H9 (cell line): Measurements from ENCODE around the gene PRODH2. TPM values are rescaled to one million over a fixed set of nuclear protein-coding genes. Genes with fewer than 3 reads are reported as not detected.

Source experiments
- DNase-seq: peaks from one replicate; pipeline ENCODE4 v3.0.0-alpha.2; 2017
- H2AFZ ChIP-seq: one replicate; pipeline ENCODE4 v1.6.1; 2013; ENCODE audit warnings: mild to moderate bottlenecking, low read length, control low read depth, moderate library complexity
- H2AK5ac ChIP-seq: 2 replicates; pipeline ENCODE4 v1.6.1; 2013; ENCODE audit warnings: low read length, control low read depth, mixed read lengths; ENCODE audit not compliant: insufficient read length
- H2BK120ac ChIP-seq: one replicate; pipeline ENCODE4 v1.6.1; 2013; ENCODE audit warnings: low read depth, mild to moderate bottlenecking, low read length, control low read depth, inconsistent platforms; ENCODE audit not compliant: poor library complexity, severe bottlenecking
- H2BK12ac ChIP-seq: 2 replicates; pipeline ENCODE4 v1.6.1; 2013; ENCODE audit warnings: low read length, control low read depth, mixed read lengths, low read depth; ENCODE audit not compliant: insufficient read length
- H2BK15ac ChIP-seq: 2 replicates; pipeline ENCODE4 v1.6.1; 2013; ENCODE audit warnings: low read depth, low read length, control low read depth
- H2BK20ac ChIP-seq: one replicate; pipeline ENCODE4 v1.6.1; 2013; ENCODE audit warnings: low read depth, mild to moderate bottlenecking, low read length, control low read depth, inconsistent platforms; ENCODE audit not compliant: poor library complexity, severe bottlenecking
- H2BK5ac ChIP-seq: 2 replicates; pipeline ENCODE4 v1.6.1; 2013; ENCODE audit warnings: low read length, control low read depth, mixed read lengths; ENCODE audit not compliant: insufficient read length
- H3K14ac ChIP-seq: 2 replicates; pipeline ENCODE4 v1.6.1; 2013; ENCODE audit warnings: low read length, control low read depth; ENCODE audit not compliant: insufficient read depth
- H3K18ac ChIP-seq: 2 replicates; pipeline ENCODE4 v1.6.1; 2013; ENCODE audit warnings: low read depth, mild to moderate bottlenecking, mixed read lengths, low read length, control low read depth; ENCODE audit not compliant: insufficient read length
- H3K23ac ChIP-seq: 2 replicates; pipeline ENCODE4 v1.6.1; 2013; ENCODE audit warnings: low read length, control low read depth, mixed read lengths, low read depth; ENCODE audit not compliant: insufficient read length
- H3K23me2 ChIP-seq: 2 replicates; pipeline ENCODE4 v1.6.1; 2013; ENCODE audit warnings: low read depth, mild to moderate bottlenecking, mixed read lengths, low read length, control low read depth; ENCODE audit not compliant: insufficient read length, poor library complexity, severe bottlenecking
- H3K27ac ChIP-seq: 2 replicates; pipeline ENCODE4 v1.5.1; 2013; ENCODE audit warnings: low read length, control low read depth, mixed read lengths, low read depth; ENCODE audit not compliant: insufficient read length
- H3K27me3 ChIP-seq: 2 replicates; pipeline ENCODE4 v1.6.1; 2013; ENCODE audit warnings: low read length, control low read depth, inconsistent platforms; ENCODE audit not compliant: insufficient read depth
- H3K4ac ChIP-seq: 2 replicates; pipeline ENCODE4 v1.6.1; 2013; ENCODE audit warnings: low read depth, mild to moderate bottlenecking, control low read depth, inconsistent platforms, low read length, moderate library complexity
- H3K4me1 ChIP-seq: 2 replicates; pipeline ENCODE4 v1.6.1; 2013; ENCODE audit warnings: low read length, control low read depth, inconsistent platforms; ENCODE audit not compliant: insufficient read depth
- H3K4me2 ChIP-seq: 2 replicates; pipeline ENCODE4 v1.6.1; 2013; ENCODE audit warnings: low read length, control low read depth, mixed read lengths; ENCODE audit not compliant: insufficient read length, insufficient read depth
- H3K56ac ChIP-seq: 2 replicates; pipeline ENCODE4 v1.6.1; 2013; ENCODE audit warnings: low read depth, mild to moderate bottlenecking, mixed read lengths, low read length, control low read depth; ENCODE audit not compliant: insufficient read length
- H3K79me1 ChIP-seq: 2 replicates; pipeline ENCODE4 v1.6.1; 2013; ENCODE audit warnings: low read depth, mild to moderate bottlenecking, moderate library complexity, low read length, control low read depth, inconsistent platforms; ENCODE audit not compliant: insufficient read depth, poor library complexity, severe bottlenecking
- H3K79me2 ChIP-seq: 2 replicates; pipeline ENCODE4 v1.6.1; 2013; ENCODE audit warnings: low read length, control low read depth, inconsistent platforms; ENCODE audit not compliant: insufficient read depth
- H3K9ac ChIP-seq: 2 replicates; pipeline ENCODE4 v1.6.1; 2013; ENCODE audit warnings: low read length, control low read depth, mixed read lengths; ENCODE audit not compliant: insufficient read length; ENCODE audit errors: extremely low read depth
- H3K9me3 ChIP-seq: one replicate; pipeline ENCODE4 v1.6.1; 2013; ENCODE audit warnings: low read depth, low read length, inconsistent platforms; ENCODE audit not compliant: control insufficient read depth
- H3T11ph ChIP-seq: one replicate; pipeline ENCODE4 v1.6.1; 2013; ENCODE audit warnings: mild to moderate bottlenecking, low read length, control low read depth, inconsistent platforms
- H4K20me1 ChIP-seq: one replicate; pipeline ENCODE4 v1.6.1; 2013; ENCODE audit not compliant: control insufficient read depth, insufficient read length, insufficient read depth
- H4K5ac ChIP-seq: 2 replicates; pipeline ENCODE4 v1.6.1; 2013; ENCODE audit warnings: low read depth, mild to moderate bottlenecking, mixed read lengths, low read length, control low read depth; ENCODE audit not compliant: insufficient read length
- H4K8ac ChIP-seq: replicated peaks from 2 replicates; pipeline ENCODE4 v1.6.1; 2013; ENCODE audit warnings: low read length, control low read depth, mixed read lengths, low read depth; ENCODE audit not compliant: insufficient read length
- H4K91ac ChIP-seq: 2 replicates; pipeline ENCODE4 v1.6.1; 2013; ENCODE audit warnings: low read depth, mild to moderate bottlenecking, moderate library complexity, mixed read lengths, low read length, control low read depth; ENCODE audit not compliant: insufficient read length
- H3K27ac Mint-ChIP-seq, 3 experiments: 2 replicates in 2 of 3; 3 replicates in 1 of 3; pipeline ENCODE4 v1.8.0; 2020 to 2021; ENCODE audit warnings: mixed read lengths in 3 of 3, mild to moderate bottlenecking in 1 of 3, moderate library complexity in 1 of 3
- H3K27me3 Mint-ChIP-seq: 2 replicates; pipeline ENCODE4 v1.8.0; 2021; ENCODE audit warnings: low read depth, mild to moderate bottlenecking, moderate library complexity, mixed read lengths
- H3K36me3 Mint-ChIP-seq, 3 experiments: 2 replicates in 2 of 3; 3 replicates in 1 of 3; pipeline ENCODE4 v1.8.0; 2020 to 2021; ENCODE audit warnings: low read depth in 3 of 3, mixed read lengths in 3 of 3; ENCODE audit not compliant: insufficient read depth in 1 of 3
- H3K4me1 Mint-ChIP-seq, 2 experiments: 2 replicates each; pipeline ENCODE4 v1.8.0; 2020; ENCODE audit warnings: mixed read lengths in 2 of 2
- H3K4me3 Mint-ChIP-seq, 2 experiments: 2 replicates in 1 of 2; 3 replicates in 1 of 2; pipeline ENCODE4 v1.8.0; 2020 to 2021; ENCODE audit warnings: mild to moderate bottlenecking in 2 of 2, mixed read lengths in 2 of 2, moderate library complexity in 1 of 2
- H3K9me3 Mint-ChIP-seq, 2 experiments: 2 replicates in 1 of 2; 3 replicates in 1 of 2; pipeline ENCODE4 v1.8.0; 2020; ENCODE audit warnings: mild to moderate bottlenecking in 2 of 2, mixed read lengths in 2 of 2, moderate library complexity in 1 of 2
- WGBS: extraction: QIAGEN DNeasy Blood & Tissue Kit; methylation state at CpG from one replicate; pipeline ENCODE4 v1.1.7; 2013; ENCODE audit warnings: missing lambda C conversion rate, low lambda C conversion rate, mixed read lengths; ENCODE audit not compliant: insufficient read length; ENCODE audit errors: extremely low coverage; 5-methylcytosine and 5-hydroxymethylcytosine counted together
- total RNA-seq: library from RNA; stranded (reverse); gene quantifications from 2 replicates; pipeline ENCODE4 v1.2.1, GENCODE V29; 2021
- TF ChIP-seq, protein P1 (sequence below): fragments of 200-600 bp; sonication (generic); conservative IDR thresholded peaks from 3 replicates; pipeline ENCODE4 v1.8.0; 2021; ENCODE audit warnings: antibody characterized with exemption, mild to moderate bottlenecking

Gene PRODH2
- total RNA-seq, 1 experiment from 2014 or later = not detected

DNA sequence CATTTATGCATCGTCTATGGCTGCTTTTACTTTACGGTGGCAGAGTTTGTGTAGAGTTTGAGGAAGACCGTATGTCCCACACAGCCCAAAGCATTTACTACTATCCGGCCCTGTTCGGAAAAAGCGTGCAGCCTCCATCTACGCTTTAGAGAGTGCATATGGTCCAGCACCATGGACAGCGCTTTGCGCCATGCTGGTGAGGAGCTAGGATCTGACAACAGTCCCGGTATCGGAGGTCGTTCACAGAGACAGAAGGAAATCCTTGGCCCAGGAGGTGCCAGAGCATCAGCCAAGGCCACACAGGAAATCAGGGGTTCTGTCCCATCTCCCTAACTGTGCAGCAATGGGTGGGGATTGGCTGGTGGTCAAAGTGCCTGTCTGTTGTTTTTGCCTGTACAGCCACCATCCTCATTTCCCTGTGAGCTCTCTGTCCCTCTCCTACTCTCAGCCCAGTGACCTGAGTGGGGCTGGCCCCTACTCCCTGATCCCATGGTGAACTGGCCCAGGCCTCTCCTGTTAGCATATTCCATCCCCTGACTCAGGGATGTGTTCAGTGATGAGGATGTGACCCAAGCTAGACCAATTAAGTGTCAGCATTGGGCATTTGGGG, 16.2 kb upstream of the PRODH2 start:
- Histone ChIP-seq H3K14ac (no peak overlapping the region), H2AK5ac (no peak overlapping the region), H3T11ph (no peak overlapping the region), H2BK20ac (no peak overlapping the region), H3K79me1 (no peaks in the 10 kb centered on the region), H4K8ac (no peak overlapping the region), H3K18ac (no peak overlapping the region), H2AFZ (no peak overlapping the region), H2BK5ac (no peak overlapping the region), H4K91ac (no peak overlapping the region), H3K56ac (no peak overlapping the region), H4K5ac (no peak overlapping the region), H3K27ac (no peak overlapping the region), H3K9ac (no peak overlapping the region), H3K4me1 (no peaks in the 10 kb centered on the region), H4K20me1 (no peaks in the 10 kb centered on the region), H2BK120ac (no peak overlapping the region), H3K27me3 (no peaks in the 10 kb centered on the region; the same call in 1 of the 2 replicates), H3K79me2 (no peaks in the 10 kb centered on the region), H3K9me3 (no peaks in the 10 kb centered on the region), H3K4me2 (no peak overlapping the region), H3K4ac (no peak overlapping the region), H3K23ac (no peak overlapping the region), H3K23me2 (no peaks in the 10 kb centered on the region), H2BK15ac (no peak overlapping the region), H2BK12ac (no peak overlapping the region)
- Mint-ChIP-seq H3K4me3 (peak overlapping the region in 1 of 2 experiments; percentile 1; a peak in 1 of 5 replicates), H3K27me3 (peaks cover 58% of the 10 kb centered on the region), H3K4me1 (no peaks in the 10 kb centered on the region; a peak in 2 of 4 replicates), H3K36me3 (no peaks in the 10 kb centered on the region), H3K9me3 (no peaks in the 10 kb centered on the region), H3K27ac (no peak overlapping the region)
- TF ChIP-seq, protein P1, sequence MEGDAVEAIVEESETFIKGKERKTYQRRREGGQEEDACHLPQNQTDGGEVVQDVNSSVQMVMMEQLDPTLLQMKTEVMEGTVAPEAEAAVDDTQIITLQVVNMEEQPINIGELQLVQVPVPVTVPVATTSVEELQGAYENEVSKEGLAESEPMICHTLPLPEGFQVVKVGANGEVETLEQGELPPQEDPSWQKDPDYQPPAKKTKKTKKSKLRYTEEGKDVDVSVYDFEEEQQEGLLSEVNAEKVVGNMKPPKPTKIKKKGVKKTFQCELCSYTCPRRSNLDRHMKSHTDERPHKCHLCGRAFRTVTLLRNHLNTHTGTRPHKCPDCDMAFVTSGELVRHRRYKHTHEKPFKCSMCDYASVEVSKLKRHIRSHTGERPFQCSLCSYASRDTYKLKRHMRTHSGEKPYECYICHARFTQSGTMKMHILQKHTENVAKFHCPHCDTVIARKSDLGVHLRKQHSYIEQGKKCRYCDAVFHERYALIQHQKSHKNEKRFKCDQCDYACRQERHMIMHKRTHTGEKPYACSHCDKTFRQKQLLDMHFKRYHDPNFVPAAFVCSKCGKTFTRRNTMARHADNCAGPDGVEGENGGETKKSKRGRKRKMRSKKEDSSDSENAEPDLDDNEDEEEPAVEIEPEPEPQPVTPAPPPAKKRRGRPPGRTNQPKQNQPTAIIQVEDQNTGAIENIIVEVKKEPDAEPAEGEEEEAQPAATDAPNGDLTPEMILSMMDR = no peak
- DNase-seq = peak; percentile 82
- WGBS = no CpG with 5 or more reads among the region's 12 CpGs
